AG20443 (cell line): ENCODE data around the gene SPTLC3.
A peak's percentile ranks its signal among the peaks of the same experiment; 100 is the strongest.
"Not testable (repeated sequence)": the region's sequence is repeated elsewhere in the genome, so short reads cannot be mapped to it uniquely, and the experiment has no call there.

Experiments
- DNase-seq: peaks from one replicate; pipeline ENCODE4 v3.0.0; 2012; ENCODE audit warnings: low spot score, mixed read lengths

SPTLC3 gene

GRCh38 chr20:13008761-13009681 is at the start of gene SPTLC3:
SPTLC3 (plus strand) TSS chr20:13008972; CDS start chr20:13009268, 296 bp downstream.
- peak; percentile 56 for DNase-seq

DNA sequence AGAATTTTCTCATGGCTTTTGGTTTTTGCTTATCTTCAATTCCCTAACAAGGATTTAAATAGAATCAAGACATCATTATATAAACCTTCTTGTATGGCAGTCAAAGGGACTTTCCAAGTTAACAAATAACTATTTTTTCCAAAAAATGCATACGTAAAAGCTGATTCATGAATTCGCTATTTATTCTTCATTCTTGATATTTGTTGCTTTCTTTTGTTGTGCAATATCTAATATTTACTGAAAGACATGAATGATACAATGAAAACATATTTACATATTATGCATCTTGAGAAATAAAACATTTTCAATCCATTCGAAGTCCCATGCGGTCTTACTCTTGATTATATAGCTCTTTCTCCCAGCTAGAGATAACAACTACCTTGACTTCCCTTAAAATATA is 47.0 kb upstream of the SPTLC3 start:
- no peak for DNase-seq

DNA sequence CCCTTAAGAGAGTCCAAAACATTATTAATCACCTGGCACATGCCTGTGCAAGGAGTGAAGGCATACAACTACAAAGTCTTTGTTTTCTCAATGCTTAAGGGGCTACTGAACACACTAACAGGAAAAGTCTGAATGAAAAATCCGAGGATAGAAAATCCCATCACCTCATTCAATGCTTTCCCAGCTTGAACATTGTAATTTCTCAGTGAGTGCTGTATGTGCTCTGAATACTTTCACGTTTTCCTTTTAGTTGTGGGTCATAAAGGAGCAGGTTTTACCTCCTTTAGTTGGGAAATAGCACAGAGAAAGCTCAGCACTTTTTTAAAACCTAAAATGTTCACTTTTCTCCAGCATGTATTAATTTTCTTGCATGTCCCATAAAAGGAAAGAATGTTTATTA is 45.9 kb upstream of the SPTLC3 start:
- no peak for DNase-seq

- DNase-seq, result no peak
These were observed 45.4 kb upstream of the SPTLC3 start for GRCh38 chr20:12963416-12963815.

DNA sequence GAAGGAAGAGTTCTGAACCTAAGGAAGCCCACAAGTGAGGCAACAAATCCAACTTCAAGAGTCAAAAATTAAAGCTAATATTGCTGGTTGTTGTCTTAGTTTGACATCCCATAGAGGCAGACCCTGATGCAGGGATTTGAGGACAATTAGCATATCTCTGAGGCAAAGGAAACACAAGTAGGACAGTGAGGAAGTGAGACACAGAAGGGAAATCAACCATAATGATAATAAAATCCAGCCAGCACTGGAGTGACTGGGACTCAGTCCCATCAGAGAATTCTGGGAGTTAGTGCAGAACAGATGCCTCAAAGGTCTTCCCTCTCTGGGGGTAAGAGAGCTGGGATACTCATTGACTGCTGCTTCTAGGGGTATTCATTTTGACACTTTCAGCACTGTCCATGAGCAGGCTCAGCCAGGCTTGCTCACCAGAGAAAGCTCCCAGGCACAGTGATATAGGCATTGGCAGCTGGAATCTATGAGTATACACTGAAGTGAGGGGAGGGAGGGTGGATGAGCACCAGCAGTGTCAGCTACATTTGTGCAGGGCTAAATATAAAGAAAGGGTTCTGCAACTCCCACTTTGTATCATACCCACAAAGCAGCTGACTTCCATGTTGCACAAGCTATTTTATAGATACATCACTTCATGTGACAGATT is 43.4 kb upstream of the SPTLC3 start:
- no peak for DNase-seq

DNA sequence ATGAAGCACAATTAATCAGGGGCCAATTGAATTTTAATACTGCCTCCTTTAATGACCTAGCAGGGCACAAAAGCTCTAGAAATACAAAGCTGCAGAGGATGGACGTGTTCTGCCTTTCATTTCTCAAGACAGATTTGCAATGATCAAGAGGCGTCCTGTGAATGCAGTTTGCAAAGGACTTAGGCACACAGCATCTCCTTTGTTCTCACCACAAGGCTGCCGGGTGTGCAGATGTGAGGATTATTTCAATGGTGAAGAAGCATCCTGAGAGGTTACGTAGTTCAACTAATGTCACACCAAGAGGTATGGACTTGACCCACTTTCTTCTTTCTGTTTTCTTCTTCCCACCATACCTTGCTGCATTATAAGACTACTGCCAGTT is 42.9 kb upstream of the SPTLC3 start:
- no peak for DNase-seq

DNA sequence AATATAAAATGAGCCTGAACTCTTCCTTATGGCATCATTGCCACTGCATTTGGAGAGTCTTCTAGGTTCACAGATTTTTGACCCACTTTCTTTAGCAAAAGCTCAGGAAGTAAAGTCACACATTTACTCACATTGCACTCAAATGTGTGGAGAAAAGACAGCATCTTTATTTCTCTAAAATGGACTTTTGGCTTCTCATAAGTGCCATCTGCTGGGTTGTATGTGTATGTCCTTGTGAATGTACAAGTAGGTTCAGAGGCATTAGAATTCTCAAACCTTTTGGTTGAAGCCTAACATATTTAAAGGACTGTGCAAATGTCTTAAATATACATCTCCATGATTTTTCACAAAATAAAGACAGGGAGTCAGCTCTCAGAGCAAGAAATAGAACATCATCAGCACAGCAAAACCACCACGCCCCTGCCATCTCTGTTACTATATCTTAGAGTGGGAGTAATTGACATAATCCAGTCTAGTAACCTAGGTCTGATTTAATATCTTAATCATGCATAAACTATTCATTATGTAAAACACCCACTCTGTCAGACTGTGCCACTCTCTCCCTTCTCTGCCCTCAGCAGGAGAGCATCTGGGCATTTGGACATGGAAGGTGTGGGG is 42.2 kb upstream of the SPTLC3 start:
- DNase-seq, result peak; percentile 28

GRCh38 chr20:12967932-12968331 is 40.8 kb upstream of the SPTLC3 start:
- no peak for DNase-seq

- no peak for DNase-seq
These were observed 40.3 kb upstream of the SPTLC3 start for GRCh38 chr20:12968472-12968871.

DNA sequence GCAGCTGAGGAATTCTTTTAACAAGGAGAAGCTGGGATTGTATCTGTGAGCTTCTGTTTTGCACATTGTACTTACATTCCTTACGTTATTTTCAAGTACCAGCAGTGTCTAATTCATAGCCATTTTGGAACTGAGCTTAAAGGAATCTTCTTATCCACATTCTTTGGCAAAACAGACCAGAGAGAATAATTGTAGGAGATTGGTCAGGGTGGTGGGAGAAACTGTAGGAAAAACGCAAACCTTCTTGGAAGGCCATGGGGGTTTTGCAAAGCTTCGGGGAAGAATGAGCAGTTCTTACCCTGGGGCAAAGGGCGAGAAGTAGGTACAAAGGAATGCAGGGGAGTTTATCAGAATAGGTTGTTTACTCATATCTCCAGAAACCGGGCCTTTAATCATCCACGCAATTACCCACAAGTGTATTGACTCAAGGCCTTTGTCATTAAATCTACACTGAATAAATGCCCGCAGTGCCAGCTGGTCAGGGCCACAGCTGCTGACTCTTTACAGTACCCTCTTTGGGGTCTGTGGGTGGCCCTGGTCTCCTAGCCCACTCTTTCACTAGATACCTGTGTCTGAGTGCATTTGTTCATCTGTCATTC is 39.6 kb upstream of the SPTLC3 start:
- no peak for DNase-seq

DNA sequence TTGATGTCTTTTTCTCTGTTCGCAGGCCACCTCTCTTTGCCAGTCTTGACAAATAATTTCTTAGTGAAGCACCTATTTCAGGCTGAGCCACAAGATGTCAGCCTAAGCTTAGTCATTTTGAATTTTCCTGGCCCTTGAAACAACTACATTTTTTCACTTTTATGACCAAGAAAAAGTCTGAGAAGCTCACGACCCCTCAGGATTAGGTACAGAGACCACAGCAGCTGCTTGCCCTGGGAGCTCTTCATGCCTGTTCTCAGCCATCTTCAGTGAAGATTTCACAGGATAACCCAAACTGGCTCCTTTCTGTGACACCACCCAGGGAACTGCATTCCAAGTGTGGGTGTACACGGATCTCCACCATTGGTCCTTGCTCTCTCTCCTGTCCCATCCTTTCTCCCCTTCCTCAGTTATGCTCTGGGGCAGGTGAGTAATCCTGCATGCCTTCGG is 38.4 kb upstream of the SPTLC3 start:
- peak; percentile 47 for DNase-seq

GRCh38 chr20:12975833-12976608 is 32.8 kb upstream of the SPTLC3 start:
- DNase-seq, result no peak

GRCh38 chr20:12976720-12977309 is 32.0 kb upstream of the SPTLC3 start:
- DNase-seq, result no peak

DNA sequence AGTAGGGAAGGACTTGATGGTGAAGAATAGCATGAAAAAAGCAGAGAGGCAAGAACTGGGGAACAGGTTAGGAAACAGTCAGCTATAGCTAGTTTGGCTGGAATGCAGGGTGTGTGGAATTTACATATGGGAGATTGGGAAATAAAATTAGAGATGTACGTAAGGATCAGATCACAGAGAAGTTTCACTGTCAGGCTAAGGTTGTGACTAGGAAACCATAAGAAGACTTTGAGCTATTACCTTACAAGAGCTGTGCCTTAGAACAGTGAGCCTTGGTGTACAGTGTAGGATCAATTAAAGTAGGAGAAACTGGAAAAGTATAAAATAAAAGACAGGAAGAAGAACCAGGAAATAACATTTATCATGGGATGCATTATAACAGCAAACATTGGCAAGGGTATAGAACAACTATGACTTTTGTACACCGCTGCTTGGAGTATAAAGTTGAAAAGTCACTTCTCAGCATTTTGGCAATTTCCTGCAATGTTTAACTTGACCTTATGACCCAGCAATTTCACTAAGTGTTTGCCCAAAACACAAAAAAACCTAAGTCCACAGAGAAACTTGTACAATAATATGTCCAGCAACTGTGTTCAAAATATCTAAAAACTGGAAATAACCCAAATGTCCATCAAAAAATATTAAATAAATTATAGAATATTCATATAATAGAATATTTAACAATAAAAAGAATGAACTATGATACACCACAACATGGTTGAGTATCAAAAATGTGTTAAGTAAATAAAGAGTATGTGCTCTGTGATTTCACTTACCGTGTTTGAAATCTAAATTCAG is 31.2 kb upstream of the SPTLC3 start:
- no peak for DNase-seq

DNA sequence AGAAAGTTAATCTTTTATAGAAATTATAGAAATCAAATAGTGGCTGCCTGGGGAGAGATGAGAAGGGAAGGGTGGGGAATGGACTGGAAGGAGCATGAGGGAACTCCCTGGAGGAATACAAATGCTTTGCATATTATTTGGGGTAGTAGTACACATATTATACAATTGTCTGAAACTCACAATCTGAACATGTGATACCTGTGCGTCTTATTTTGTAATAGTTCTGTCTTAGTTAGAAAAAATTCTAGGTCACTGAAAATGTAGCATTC is 30.7 kb upstream of the SPTLC3 start:
- DNase-seq, result no peak

- DNase-seq, result no peak
These were observed 29.9 kb upstream of the SPTLC3 start for GRCh38 chr20:12978613-12979495.

GRCh38 chr20:12979713-12980112 is 29.1 kb upstream of the SPTLC3 start:
- DNase-seq, result not testable (repeated sequence)

GRCh38 chr20:12982098-12982497 is 26.7 kb upstream of the SPTLC3 start:
- DNase-seq, result no peak

DNA sequence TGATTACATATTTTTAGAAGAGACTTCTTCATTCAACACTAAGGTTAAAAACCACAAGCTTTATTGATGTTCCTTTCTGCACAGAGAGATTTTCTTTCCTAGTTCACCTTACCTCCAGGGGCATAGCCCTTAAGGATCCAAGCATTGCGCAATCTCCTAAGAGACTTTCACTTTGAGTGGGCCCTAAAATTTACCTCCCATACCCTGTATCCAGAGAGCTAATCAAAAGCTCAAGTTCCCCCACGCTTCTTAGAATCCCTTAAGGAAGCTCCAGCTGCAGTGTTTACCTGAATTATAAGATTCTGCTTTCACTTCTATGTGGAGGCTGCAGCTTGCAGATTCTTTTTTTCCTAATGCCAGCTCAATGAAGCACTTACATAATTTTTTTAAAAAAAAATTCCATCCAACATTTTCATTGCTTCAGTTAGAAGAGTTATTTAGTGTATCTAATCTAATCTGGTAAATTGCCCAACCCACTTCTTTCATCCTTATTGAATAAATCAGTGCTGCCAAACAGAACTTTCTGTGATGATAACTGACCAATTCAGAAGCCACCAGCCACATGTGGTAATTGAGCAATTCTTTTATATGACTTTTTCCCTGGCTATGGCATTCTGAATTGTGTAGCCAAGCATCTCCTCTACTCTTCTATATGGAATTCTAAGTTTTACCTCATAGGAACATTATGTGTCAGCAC is 24.6 kb upstream of the SPTLC3 start:
- no peak for DNase-seq
